ENCODE data around the gene CARHSP1.
"Not testable (repeated sequence)": the region's sequence is repeated elsewhere in the genome, so short reads cannot be mapped to it uniquely, and the experiment has no call there.

CARHSP1 gene

GRCh38 chr16:8868416-8869211, at the start of gene CARHSP1:
Gene CARHSP1 (minus strand): TSS chr16:8869006. CDS start chr16:8859328, 9,678 bp downstream.
- no peak for DNase-seq

DNA sequence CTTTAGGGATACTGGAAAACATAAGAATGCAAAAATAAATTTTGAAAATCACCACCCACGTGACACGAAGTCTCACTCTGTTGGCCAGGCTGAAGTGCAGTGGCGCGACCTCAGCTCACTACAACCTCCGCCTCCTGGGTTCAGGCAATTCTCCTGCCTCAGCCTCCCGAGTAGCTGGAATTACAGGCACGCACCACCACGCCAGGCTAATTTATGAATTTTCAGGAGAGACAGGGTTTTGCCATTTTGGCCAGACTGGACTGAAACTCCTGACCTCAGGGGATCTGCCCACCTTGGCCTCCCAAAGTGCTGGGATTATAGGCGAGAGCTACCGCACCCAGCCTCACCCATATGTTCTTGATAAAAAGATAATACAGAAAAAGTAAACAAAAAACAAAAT, 48.5 kb upstream of the CARHSP1 start:
- not testable (repeated sequence) for DNase-seq

DNA sequence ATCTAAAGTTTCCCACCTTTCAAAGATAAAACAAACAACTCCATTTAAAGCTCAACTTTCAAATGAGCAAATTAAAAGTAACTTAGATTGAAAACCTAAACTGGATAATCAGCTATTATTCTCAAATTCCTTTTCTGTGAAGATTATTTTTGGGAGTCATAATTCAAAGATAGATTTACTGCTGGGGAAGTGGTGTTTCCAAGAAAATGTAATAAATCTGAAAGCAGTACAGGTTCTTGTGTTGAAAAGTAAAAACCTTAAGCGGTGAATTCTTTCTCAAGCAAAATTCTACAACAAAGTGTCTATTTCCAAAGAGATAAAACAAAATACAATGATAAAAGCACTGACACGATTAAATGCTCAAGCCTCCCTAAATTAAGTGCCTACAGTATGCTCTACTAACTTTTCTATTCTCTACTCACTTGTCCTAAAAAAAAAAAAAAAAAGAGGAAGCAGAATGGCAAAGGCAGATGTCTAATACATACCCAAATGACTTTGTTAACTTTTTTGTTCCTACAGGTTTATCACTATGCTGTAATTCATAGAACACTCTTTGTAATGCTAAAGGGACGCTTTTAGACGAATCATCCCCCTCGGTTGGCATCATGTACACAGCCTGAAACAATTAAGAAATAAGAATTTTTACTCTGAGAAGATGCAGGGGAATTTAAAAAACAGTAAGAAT, 47.9 kb upstream of the CARHSP1 start:
- no peak for DNase-seq

DNA sequence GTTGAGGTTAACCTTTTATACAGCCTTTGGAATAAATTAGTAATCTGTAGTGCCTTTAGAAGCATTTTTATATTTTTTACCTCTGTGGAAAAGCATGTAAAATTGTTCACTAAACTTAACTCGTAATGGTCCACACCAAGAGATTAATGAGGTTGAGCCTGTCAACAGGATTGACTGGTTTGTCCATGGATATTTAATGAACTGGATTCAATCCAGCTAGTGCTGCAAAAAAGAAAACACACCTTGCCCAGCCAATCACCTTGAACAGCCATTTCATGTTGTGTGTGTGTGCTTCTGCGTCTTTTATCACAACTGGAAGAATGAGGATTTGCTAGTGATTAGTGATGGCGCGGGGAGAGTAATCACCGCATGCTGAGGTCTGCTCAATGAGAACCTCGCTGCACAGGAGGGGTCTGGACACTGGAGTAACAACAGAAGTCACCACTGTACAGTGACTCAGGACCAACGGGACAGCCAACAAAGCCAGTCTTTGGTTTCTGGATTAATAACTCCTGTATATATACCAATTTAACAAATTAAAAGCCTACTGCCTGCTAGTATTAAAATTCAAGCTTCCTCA, 47.0 kb upstream of the CARHSP1 start:
- no peak for DNase-seq

DNA sequence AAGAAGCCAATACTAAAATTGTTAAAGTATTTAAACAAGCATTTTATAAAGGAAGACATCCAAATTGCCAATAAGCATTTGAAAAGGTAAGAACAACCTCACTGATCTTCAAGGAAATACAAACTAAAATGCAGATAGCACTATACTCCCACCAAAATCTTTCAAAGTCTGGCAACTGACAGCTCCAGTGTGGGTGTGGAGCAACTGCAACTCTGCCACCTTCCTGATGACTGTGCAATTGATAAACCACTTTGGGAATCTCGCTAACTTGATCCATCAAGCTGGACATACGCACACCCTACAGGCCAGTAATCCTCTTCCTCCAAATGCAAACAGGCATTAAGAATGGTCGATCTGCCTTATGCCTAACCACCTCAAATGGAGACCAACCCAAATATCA, 45.3 kb upstream of the CARHSP1 start:
- no peak for DNase-seq

DNA sequence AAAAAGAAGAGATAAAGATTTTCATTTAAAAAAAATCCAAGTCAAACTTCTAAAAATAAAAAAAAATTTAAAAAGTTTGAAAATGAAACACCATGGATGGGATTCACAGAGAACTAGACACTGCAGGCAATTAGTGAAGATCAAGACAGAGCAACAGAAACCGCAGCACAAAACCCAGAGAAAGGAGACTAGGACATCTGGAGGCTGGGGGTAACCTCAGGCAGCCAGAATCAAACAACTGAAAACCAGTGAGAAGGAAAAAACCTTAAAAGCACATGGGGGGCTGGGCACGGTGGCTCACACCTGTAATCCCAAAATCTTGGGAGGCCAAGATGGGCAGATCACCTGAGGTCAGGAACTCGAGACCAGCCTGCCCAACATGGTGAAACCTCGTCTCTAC, 44.0 kb upstream of the CARHSP1 start:
- no peak for DNase-seq

DNA sequence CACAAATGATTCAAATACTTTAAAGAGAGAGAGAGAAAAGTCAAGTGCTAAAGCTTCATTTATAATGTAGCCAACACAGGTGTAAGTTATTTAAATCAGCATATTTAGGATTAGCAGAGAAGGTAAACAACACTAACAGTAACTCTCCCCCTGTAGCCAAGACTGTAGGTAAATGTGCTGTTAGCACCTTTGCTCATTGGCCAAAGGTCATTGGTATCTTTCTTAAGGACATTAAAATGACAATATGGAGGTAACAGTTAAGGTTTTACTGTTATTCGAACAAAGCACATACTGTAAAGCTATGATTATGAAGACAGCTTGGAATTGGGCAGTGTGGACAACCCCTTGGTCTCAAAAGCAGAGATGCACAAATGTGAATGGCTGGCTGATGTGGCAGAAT, 42.0 kb upstream of the CARHSP1 start:
- DNase-seq = no peak

DNA sequence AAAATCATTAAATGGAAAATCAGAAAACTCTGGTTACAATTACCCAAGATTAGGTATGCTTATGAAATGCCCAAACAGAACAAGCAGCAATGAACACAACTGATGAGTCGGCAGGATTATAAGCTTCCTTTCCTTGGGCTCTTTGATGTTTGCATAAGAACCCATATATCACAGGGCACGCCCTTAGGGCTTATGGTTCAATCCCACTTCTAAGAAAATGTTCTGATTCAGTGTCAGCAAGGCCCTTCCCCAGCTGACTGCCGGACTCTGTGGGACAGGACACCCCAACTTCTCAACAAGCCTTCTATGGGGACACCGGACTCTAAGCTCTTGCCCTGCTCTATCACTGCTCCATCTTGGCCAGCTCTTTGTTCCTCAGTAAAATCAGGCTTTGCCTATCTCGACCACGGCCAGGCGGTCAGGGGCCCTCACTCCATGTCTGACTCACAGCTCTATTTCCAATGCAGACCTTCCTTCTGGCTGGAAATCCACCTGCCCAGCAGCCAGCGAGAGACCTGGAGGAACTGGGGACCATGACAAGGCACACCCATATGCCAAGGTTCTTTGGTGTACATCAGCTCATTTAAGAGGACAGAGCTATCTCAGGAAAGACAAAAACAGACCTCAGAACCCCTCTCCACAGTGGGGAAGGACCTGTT, 40.1 kb upstream of the CARHSP1 start:
- no peak for DNase-seq

DNA sequence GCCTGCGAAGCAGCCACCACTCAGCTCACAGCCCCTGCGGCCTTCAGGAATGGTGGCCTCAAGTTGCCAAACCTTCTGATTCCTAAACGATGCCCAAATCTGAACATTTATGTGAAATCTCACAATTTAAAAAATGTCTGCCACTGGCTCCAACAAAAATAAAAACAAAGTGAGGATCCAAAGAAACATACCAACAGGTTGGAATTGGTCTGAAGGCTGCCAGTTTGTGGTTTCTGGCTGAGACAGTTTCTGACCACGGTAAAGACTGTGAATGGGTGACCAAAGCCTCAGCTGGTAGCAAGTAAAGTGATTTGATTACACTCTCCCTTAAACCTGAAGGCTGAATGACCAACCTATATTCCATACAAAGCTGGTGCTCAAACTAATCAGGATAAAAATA, 38.3 kb upstream of the CARHSP1 start:
- DNase-seq = no peak

GRCh38 chr16:8905795-8906591, 37.2 kb upstream of the CARHSP1 start:
- no peak for DNase-seq

DNA sequence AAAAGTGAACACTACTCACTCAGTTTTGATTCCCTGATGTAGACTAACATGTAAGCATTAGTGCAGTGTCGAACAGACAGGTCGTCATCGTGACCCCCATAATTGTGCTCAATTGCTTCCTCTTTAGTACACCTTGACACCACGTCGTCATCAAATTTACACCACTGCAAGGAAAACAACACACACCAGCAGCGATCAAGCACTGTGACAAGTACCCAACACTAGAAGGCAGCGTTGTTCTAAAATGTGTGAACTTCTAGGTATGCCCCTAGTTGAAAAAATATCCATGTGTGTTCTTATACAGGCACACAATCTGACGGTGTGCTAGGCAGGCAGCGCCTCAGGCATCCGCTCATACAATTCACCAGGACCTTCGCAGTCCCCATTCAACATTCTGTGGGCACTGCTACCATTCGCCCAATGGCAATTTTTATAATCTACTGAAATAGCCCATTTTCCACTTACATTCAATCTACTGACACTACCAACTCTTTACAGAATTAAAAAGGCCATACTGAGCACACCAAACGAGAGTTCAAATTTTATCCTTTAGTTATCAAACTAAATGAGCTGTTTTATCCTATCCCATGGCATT, 36.5 kb upstream of the CARHSP1 start:
- DNase-seq = no peak

DNA sequence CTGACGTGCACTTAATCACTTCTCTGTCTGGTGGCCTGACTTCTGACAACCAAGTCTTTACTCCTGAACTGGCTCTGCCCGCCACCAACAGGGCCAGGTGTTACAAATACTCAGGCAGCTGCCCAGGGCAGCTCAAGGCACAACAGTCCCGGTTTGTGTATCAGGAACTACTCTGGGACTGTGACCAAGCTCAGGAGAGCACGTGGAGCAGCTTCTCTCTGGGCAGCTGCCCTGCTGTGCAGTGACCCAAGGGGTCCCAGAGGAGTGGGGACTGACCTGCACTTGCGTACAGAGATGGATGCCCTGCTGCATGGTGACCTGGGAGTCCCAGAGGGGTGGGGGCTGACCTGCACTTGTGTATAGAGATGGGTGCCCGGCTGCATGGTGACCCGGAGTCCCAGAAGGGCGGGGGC, 35.2 kb upstream of the CARHSP1 start:
- DNase-seq = no peak

DNA sequence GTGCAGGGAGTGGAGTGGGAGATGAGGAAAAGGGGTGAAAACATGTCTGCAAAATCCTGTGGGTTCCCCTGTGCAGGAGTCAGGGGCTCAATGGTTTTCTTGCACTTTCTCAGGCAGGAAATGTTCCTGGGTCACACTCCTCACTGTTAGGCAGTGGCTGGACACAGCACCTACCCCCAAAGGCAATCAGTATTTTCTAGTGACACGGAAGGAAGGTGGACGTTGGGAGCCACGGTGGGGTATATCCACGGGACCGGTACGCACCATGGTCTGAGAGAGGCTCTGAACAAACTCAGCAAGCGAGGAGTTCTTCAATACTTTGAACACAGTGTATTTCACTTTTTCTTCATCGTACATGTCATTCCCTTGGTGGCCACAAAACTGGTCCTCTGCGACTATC, 34.2 kb upstream of the CARHSP1 start:
- DNase-seq = no peak

- DNase-seq = no peak
These were observed 32.6 kb upstream of the CARHSP1 start for GRCh38 chr16:8901320-8901861.

GRCh38 chr16:8900343-8900742, 31.5 kb upstream of the CARHSP1 start:
- DNase-seq = no peak

GRCh38 chr16:8899709-8900317, 31.0 kb upstream of the CARHSP1 start:
- DNase-seq = no peak

DNA sequence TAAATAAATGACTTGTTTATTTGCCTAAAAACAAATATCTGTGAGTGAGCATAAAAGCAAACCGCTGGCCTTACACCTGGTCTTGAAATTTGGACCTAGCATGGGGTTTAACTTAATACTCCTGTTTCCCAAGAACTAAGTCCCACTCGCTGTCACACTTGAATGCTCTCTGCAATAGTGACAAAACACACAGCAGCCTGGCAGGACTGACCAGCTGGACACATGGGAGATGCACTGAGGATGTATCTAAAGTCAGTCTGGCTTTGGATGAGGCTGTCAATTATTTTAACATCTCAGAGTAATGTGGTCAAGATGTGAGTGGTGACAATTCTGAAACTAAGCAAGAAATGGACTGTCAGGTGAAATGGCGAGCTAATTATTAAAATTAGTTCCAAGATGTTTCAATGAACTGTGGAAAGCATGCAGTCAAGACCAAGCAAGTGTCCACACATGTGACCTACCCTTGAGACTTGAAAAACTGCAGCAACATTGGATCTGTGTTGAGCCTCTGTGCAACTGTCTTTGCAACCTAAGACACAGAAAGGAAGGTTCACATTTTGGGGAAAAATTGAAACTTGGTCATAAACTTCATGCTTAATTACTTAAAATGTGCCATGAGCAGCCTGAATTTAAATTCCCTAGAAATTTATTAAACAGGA, 30.0 kb upstream of the CARHSP1 start:
- no peak for DNase-seq

DNA sequence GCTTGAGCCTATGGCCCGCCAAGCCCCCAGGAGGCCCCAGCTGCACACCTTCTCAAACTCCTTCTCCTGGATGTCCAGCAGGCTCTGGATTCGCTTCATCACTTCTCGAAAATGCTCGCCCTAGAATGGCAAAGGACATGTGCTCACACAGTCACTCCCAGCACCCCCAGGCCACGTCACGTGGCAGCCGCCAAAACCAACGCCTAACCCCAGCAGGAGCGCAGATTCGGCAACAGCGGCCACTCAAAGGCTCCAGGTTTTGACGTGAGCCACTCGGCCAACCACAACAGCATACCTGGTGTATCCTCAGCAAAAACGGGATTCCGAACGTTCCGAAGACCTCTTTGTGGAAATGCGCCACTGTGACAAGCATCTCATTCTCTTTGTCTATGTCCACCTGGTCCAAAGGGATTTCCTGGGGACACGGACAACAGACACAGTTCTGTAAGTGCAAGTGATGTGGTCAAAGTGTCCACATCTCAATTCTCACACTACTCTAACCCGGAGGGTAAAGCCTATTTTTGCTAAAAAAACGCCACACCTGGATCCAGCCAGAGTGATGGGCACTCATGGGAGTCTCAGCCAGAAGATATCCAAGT, 26.0 kb upstream of the CARHSP1 start:
- no peak for DNase-seq

DNA sequence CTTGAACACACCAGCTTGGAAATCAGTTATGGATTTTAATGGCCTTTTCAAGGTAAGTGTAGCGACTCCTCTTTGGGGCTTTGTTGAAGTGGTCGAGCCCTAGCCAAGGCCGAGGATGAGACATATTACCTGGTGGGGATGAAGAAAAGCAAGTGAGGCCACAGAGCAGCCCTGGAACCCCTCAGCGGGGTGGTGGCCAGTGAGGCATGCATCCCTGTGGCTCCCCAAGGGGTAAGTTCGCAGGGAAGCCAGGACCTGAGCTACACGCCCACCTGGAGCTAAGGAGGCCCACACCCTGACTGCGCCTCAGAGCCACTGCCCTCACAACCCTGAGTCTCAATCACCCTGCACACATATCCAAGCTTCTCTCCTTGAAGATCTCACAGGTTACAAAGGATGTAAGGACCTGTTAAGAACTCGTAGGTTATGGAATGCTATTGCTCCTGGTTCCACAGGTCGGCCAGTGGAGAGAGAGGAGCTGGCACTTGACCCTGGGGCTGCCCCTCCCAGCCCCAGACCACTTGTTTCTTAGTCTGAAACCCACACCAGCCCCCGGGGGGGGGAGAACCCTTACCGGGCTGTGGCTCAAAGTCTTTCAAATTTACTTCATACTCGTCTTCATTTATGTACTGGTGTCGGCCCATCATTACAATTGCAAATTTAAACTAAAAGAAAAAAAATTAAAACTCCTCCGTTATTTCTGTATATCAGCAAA, 25.3 kb upstream of the CARHSP1 start:
- DNase-seq = no peak

DNA sequence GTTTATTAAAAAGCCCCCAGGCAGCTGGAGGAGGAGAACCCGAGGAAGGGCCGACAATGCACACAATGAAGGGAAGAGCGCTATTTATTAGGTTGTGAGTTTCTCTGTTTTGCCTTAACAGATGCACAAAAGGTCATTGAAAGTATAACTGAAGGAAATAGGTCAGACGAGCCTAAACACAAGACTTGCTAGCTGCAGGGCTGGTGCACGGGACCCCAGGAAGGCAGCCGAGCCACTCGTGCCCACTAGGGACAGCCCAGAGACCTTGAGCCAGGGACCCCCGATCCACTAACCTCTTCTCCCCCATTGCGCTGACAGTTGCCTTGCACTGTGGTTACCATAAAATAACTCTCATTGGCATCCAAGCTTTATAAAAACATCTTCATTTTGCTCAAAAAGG, 24.6 kb upstream of the CARHSP1 start:
- no peak for DNase-seq

All from SIG-M5 (cell line).